Left lung (tissue), 10 donors: ENCODE data around the gene GRIN1. TPM values are rescaled to one million over a fixed set of nuclear protein-coding genes. Genes with fewer than 3 reads are reported as not detected.

Experiments
- ATAC-seq: fragments of 200-7000 bp; cut with Tn5 transposase; one replicate; pipeline ENCODE4 v1.9.1; 2020; ENCODE audit warnings: moderate library complexity
- DNase-seq, 4 donors: peaks; one replicate each; pipeline ENCODE4 v3.0.0-alpha.2; 2013 to 2020
- H3K27ac ChIP-seq, 2 donors: fragments of 200-600 bp; sonication (generic) in 1 of 2; one replicate each; pipeline versions ENCODE4 v1.5.0 to v1.8.0; 2020 to 2021
- H3K27me3 ChIP-seq, 2 donors: fragments of 200-600 bp; sonication (generic) in 1 of 2; one replicate each; pipeline versions ENCODE4 v1.5.0 to v1.8.0; 2020 to 2021
- H3K36me3 ChIP-seq, 2 donors: fragments of 200-600 bp; sonication (generic) in 1 of 2; one replicate each; pipeline versions ENCODE4 v1.5.0 to v1.8.0; 2020 to 2021
- H3K4me1 ChIP-seq, 2 donors: fragments of 200-600 bp; one replicate each; pipeline ENCODE4 v1.8.0; 2021
- H3K4me3 ChIP-seq, 2 donors: fragments of 200-600 bp; sonication (generic) in 1 of 2; one replicate each; pipeline versions ENCODE4 v1.5.0 to v1.8.0; 2020 to 2021; ENCODE audit warnings: mild to moderate bottlenecking in 1 of 2
- H3K9me3 ChIP-seq, 2 donors: fragments of 200-600 bp; sonication (generic) in 1 of 2; one replicate each; pipeline versions ENCODE4 v1.5.0 to v1.8.0; 2020 to 2021
- CTCF ChIP-seq, 2 donors: fragments of 200-600 bp; sonication (generic) in 1 of 2; IDR thresholded peaks; one replicate each; pipeline versions ENCODE4 v1.5.0 to v1.8.0; 2021; ENCODE audit warnings: antibody characterized with exemption in 2 of 2
- intact Hi-C, 2 donors: fragments of 100-400 bp; cut with DNase I; formaldehyde crosslinking; loops; one replicate each; pipeline versions ENCODE4 v1.11.2 to v1.14.2; 2022
- polyA plus RNA-seq, 6 donors: library from polyadenylated mRNA; unstranded; fragments of 120-200 nt; gene quantifications; one replicate each; pipeline ENCODE4 v1.2.1, GENCODE V29; 2013; ENCODE audit not compliant: insufficient read length in 6 of 6
- total RNA-seq, 2 donors: library from RNA; stranded (reverse); fragmentation: NEBNext Ultra II Directional; extraction: Animal tissue kit (Norgen Biotek cat#: 25700); gene quantifications; one replicate each; pipeline ENCODE4 v1.2.1, GENCODE V29; 2021
- donor health status: DM: no; HTN: yes; CAD: no.
- donor health status: DM: no; HTN: no; CAD: no.

Gene GRIN1
- total and polyA plus RNA-seq, 8 donors, result 0.15 to 0.55 (median 0.28) TPM

- Histone ChIP-seq H3K27me3 (no peaks in the 10 kb centered on the region), H3K36me3 (peaks cover 0 to 51% of the 10 kb centered on the region in 2 donors), H3K4me1 (peaks cover 26 to 43% of the 10 kb centered on the region in 2 donors), H3K9me3 (no peaks in the 10 kb centered on the region), H3K4me3 (peak overlapping the region; percentile 85 to 98), H3K27ac (peak overlapping the region; percentile 95 to 99)
- intact Hi-C loops, result no loop called here
- TF ChIP-seq CTCF (IDR thresholded peaks at IDR 0.05), result no peak
- DNase-seq (no peak), ATAC-seq (peak; percentile 2)
Observed at GRCh38 chr9:137189297-137190295, 50.6 kb downstream of the GRIN1 start.

- TF ChIP-seq CTCF (IDR thresholded peaks at IDR 0.05), result no peak
- DNase-seq (no peak), ATAC-seq (no peak)
- peak overlapping the region in 1 of 2 donors; percentile 15 for H3K27ac ChIP-seq
- peak overlapping the region in 1 of 2 donors; percentile 98 for H3K4me3 ChIP-seq
- peaks cover 0 to 43% of the 10 kb centered on the region in 2 donors for H3K36me3 ChIP-seq
- intact Hi-C loops, result no loop called here
- H3K4me1 ChIP-seq, result peaks cover 26 to 48% of the 10 kb centered on the region in 2 donors
- H3K9me3 ChIP-seq, result no peaks in the 10 kb centered on the region
- no peaks in the 10 kb centered on the region for H3K27me3 ChIP-seq
Observed at GRCh38 chr9:137190315-137190856, 51.4 kb downstream of the GRIN1 start.

GRCh38 chr9:137191245-137191644 is 52.3 kb downstream of the GRIN1 start:
- H3K27ac ChIP-seq, result no peak overlapping the region
- no peak for ATAC-seq
- no peak overlapping the region for H3K4me3 ChIP-seq

GRCh38 chr9:137191691-137192447 is 52.9 kb downstream of the GRIN1 start:
- no peak for TF ChIP-seq CTCF (IDR thresholded peaks at IDR 0.05)
- no peak for ATAC-seq
- peaks cover 23 to 43% of the 10 kb centered on the region in 2 donors for H3K4me1 ChIP-seq

More at GRCh38 chr9:137191245-137191644, 52.3 kb downstream of the GRIN1 start:
- H3K27me3 ChIP-seq, result no peaks in the 10 kb centered on the region
- peaks cover 26 to 44% of the 10 kb centered on the region in 2 donors for H3K4me1 ChIP-seq
- peaks cover 0 to 34% of the 10 kb centered on the region in 2 donors for H3K36me3 ChIP-seq
- DNase-seq, result no peak
- intact Hi-C loops, result no loop called here
- TF ChIP-seq CTCF (IDR thresholded peaks at IDR 0.05), result no peak
- no peaks in the 10 kb centered on the region for H3K9me3 ChIP-seq

More at GRCh38 chr9:137191691-137192447, 52.9 kb downstream of the GRIN1 start:
- H3K36me3 ChIP-seq, result peaks cover 0 to 33% of the 10 kb centered on the region in 2 donors
- no peak overlapping the region for H3K4me3 ChIP-seq
- H3K27ac ChIP-seq, result no peak overlapping the region
- H3K9me3 ChIP-seq, result no peaks in the 10 kb centered on the region
- no peaks in the 10 kb centered on the region for H3K27me3 ChIP-seq
- DNase-seq, result no peak
- intact Hi-C loops, result no loop called here
